8988T (cell line): Measurements from ENCODE around the gene SYPL1.

Source experiments
- DNase-seq: peaks from one replicate; pipeline ENCODE4 v3.0.0; 2011

The SYPL1 gene

GRCh38 chr7:106049139-106049752 lies 62.9 kb downstream of the SYPL1 start:
- no peak for DNase-seq

- DNase-seq: no peak
Measured at GRCh38 chr7:106048706-106049020, 63.4 kb downstream of the SYPL1 start.

- DNase-seq: no peak
Measured at GRCh38 chr7:106047818-106048705, 64.0 kb downstream of the SYPL1 start.

GRCh38 chr7:106047184-106047583 lies 64.9 kb downstream of the SYPL1 start:
- no peak for DNase-seq

GRCh38 chr7:106045586-106045985 lies 66.5 kb downstream of the SYPL1 start:
- DNase-seq: no peak

- no peak for DNase-seq
Measured at GRCh38 chr7:106045139-106045538, 67.0 kb downstream of the SYPL1 start.

- no peak for DNase-seq
Measured at GRCh38 chr7:106042196-106042611, 69.9 kb downstream of the SYPL1 start.

GRCh38 chr7:106041140-106041717 lies 70.9 kb downstream of the SYPL1 start:
- DNase-seq: peak; percentile 56
